ENCODE results near the gene MACO1. TPM values are rescaled to one million over a fixed set of nuclear protein-coding genes. Genes with fewer than 3 reads are reported as not detected.

Gene MACO1
- total RNA-seq, 1 donor from 2014 or later = 14.3 TPM

DNA sequence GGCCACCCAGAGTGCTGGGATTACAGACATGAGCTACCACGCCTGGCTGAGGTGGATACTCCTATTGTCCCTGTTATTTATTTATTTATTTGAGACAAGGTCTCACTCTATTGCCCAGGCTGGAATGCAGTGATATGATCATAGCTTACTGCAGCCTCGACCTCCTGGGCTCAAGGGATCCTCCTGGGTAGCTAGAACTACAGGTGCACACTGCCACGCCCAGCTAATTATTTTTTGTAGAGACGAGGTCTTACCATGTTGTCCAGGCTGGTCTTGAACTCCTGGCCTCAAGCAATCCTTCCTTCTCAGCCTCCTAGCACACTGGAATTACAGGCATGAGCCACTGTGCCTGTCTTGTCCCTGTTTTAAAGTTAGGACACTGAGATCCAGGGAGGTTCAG is 117.9 kb downstream of the MACO1 start:
- no peaks in the 10 kb centered on the region for H3K9me3 Mint-ChIP-seq
- no peak for DNase-seq
- H3K36me3 Mint-ChIP-seq (ENCODE audit: low read depth) = no peaks in the 10 kb centered on the region
- H3K4me3 Mint-ChIP-seq = peak overlapping the region; percentile 71
- peaks cover 4% of the 10 kb centered on the region for H3K27me3 Mint-ChIP-seq
- peaks cover 56% of the 10 kb centered on the region for H3K4me1 Mint-ChIP-seq
- no peak overlapping the region for H3K27ac Mint-ChIP-seq
- intact Hi-C loops (cut with micrococcal nuclease) = loop anchor here (5.0 kb wide), 1 partner anchor 69 kb away; the partner anchor contains the start of gene MAN1C1

DNA sequence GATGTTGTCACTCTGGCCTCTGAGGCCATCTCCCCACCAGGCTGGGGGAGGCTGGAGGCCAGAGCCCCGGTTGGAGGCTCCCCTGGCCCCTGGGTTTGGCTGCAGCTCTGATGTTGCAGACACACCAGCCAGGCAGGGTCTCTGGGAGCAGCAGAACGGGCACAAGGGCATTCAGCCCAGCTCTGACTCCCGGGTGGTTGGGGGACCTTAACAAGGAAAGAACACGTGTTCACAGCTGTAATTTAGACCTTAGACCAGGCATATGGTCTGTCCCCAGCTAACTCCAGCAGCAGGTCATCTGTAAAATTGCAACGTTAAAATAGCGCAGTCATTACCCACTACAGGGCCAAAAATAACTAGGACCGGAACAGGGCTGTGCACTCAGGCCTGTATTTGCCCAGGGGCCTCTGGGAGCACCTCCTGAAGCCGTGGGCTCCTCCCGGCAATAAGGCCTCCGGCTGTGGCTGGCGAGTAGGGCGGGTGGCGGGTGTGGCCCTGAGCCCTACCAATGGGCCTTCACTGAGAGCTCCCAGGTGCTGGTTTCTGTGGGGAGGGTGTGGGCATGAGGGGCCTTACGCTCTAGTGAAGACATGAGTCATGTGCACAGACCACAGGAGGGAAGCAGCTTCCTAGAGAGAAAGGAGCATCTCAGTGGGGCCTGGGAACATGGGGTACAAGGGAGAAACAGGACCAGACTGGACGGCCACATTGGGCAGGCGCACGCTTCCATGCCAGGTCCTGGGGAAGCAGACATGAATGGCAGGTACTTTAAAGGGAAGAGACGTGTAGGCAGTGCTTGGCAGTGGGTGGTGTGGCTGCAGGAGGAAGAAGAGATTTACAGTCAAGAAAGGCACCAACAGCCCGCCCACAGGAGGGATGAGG is 118.8 kb downstream of the MACO1 start:
- H3K4me1 Mint-ChIP-seq = peaks cover 54% of the 10 kb centered on the region
- peaks cover 4% of the 10 kb centered on the region for H3K27me3 Mint-ChIP-seq

More for the DNA sequence above, 118.8 kb downstream of the MACO1 start:
- H3K27ac Mint-ChIP-seq = peak overlapping the region; percentile 87
- H3K9me3 Mint-ChIP-seq = no peaks in the 10 kb centered on the region
- intact Hi-C loops (cut with micrococcal nuclease) = loop anchor here (1.0 to 5.0 kb wide), 3 partner anchors 13 to 127 kb away; partner anchors contain the start of gene MAN1C1
- peak; percentile 90 for DNase-seq
- H3K36me3 Mint-ChIP-seq (ENCODE audit: low read depth) = no peaks in the 10 kb centered on the region
- peak overlapping the region; percentile 71 for H3K4me3 Mint-ChIP-seq

Other genes with a start within 250 kb of the MACO1 start
- gene SYF2, start 198.4 kb upstream of the MACO1 start, total RNA-seq = 36.9 and 40.7 TPM in 2 replicates
- 117 and 118 TPM in 2 replicates for gene RSRP1, start 183.4 kb upstream of the MACO1 start, total RNA-seq
- gene RHD, start 158.4 kb upstream of the MACO1 start, total RNA-seq = not detected in 2 replicates
- gene TMEM50A, start 92.6 kb upstream of the MACO1 start, total RNA-seq = 94.1 and 102 TPM in 2 replicates
- gene RHCE, start 10.1 kb upstream of the MACO1 start, total RNA-seq = 0.14 TPM in 1 of 2 replicates, not detected in the other
- 6.1 TPM in 2 replicates for gene LDLRAP1, start 112.7 kb downstream of the MACO1 start, total RNA-seq
- gene MAN1C1, start 185.9 kb downstream of the MACO1 start, total RNA-seq = 2.2 and 2.9 TPM in 2 replicates

All from activated CD4-positive, alpha-beta T cell treated with anti-CD3 and anti-CD28 coated beads, Interleukin-2, amount 10 ng/mL, durations not matched to agents 24 days and 14 days (primary cell).